GM13976 (cell line): Measurements from ENCODE around the gene EXOC3L1.

Experiments
- DNase-seq: peaks from one replicate; pipeline ENCODE4 v3.0.0; 2012; ENCODE audit warnings: low spot score
- CTCF ChIP-seq: IDR thresholded peaks from 2 replicates; pipeline ENCODE4 v1.5.1; 2012; ENCODE audit warnings: borderline replicate concordance, mild to moderate bottlenecking; ENCODE audit not compliant: insufficient read depth; ENCODE audit errors: extremely low read depth, missing control alignments, control extremely low read depth
- in situ Hi-C: fragments of 300-500 bp; cut with MboI; formaldehyde crosslinking; loops from one replicate; pipeline ENCODE4 v1.12.0; 2022; ENCODE audit warnings: low sequenced_read_pairs, mixed read lengths, inconsistent platforms; ENCODE audit not compliant: unreplicated experiment

The EXOC3L1 gene

GRCh38 chr16:67173808-67174705, 15.9 kb downstream of the EXOC3L1 start:
- TF ChIP-seq CTCF: peak; percentile 33
- peak; percentile 82 for DNase-seq
- in situ Hi-C loops: loop anchor here (25.0 kb wide), 1 partner anchor 212 kb away; the partner anchor contains the start of gene CES3

GRCh38 chr16:67173323-67173722, 16.6 kb downstream of the EXOC3L1 start:
- no peak for DNase-seq
- in situ Hi-C loops: loop anchor here (25.0 kb wide), 1 partner anchor 211 kb away; the partner anchor contains the start of gene CES3
- no peak for TF ChIP-seq CTCF

GRCh38 chr16:67170949-67171649, 18.8 kb downstream of the EXOC3L1 start:
- in situ Hi-C loops: loop anchor here (25.0 kb wide), 1 partner anchor 209 kb away; the partner anchor contains the start of gene CES3
- TF ChIP-seq CTCF: no peak
- DNase-seq: peak; percentile 42

GRCh38 chr16:67170168-67170948, 19.6 kb downstream of the EXOC3L1 start, which contains the start of gene NOL3:
NOL3 (plus strand) TSS chr16:67170538.
- in situ Hi-C loops: loop anchor here (25.0 kb wide), 1 partner anchor 208 kb away; the partner anchor contains the start of gene CES3
- TF ChIP-seq CTCF: no peak

GRCh38 chr16:67169642-67170167, 20.2 kb downstream of the EXOC3L1 start:
- in situ Hi-C loops: loop anchor here (25.0 kb wide), 1 partner anchor 207 kb away; the partner anchor contains the start of gene CES3
- peak; percentile 63 for DNase-seq
- peak; percentile 60 for TF ChIP-seq CTCF

More at GRCh38 chr16:67170168-67170948, 19.6 kb downstream of the EXOC3L1 start, which contains the start of gene NOL3:
- peak; percentile 84 for DNase-seq

- in situ Hi-C loops: loop anchor here (25.0 kb wide), 1 partner anchor 207 kb away; the partner anchor contains the start of gene CES3
- no peak for TF ChIP-seq CTCF
- no peak for DNase-seq
These were observed 20.9 kb downstream of the EXOC3L1 start for GRCh38 chr16:67169011-67169451.
